ENCODE data around the gene MYO9B.
A peak's percentile ranks its signal among the peaks of the same experiment; 100 is the strongest.

The MYO9B gene

DNA sequence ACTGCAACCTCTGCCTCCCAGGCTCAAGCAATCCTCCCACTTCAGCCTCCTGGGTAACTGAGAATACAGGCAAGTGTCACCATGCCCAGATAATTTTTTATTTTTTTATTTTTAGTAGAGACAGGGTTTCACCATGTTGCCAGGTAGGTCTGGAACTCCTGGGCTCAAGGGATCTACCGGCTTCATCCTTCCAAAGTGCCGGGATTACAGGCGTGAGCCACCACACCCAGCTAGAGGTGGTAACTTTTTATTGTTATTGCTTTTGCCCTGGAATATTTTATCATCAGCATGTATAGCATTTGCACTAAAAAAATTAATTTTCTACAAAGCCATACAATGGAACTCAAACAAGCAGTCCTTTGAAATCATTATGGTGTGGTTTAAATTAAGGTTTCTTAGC is 14.4 kb upstream of the MYO9B start:
- Histone ChIP-seq H3K27me3 (ENCODE audit: control insufficient read depth, insufficient read depth, low read length) (no peaks in the 10 kb centered on the region), H3K4me3 (ENCODE audit: low read depth, low read length) (no peak overlapping the region), H3K9me3 (ENCODE audit: control insufficient read depth, insufficient read depth, low read length) (peaks cover 16% of the 10 kb centered on the region), H3K4me1 (ENCODE audit: control insufficient read depth, insufficient read depth, low read length) (no peaks in the 10 kb centered on the region), H3K9ac (ENCODE audit: low read depth, low read length) (no peak overlapping the region), H3K27ac (ENCODE audit: low read depth, low read length) (no peak overlapping the region), H3K36me3 (ENCODE audit: control insufficient read depth, insufficient read depth, low read length) (peaks cover 64% of the 10 kb centered on the region)

DNA sequence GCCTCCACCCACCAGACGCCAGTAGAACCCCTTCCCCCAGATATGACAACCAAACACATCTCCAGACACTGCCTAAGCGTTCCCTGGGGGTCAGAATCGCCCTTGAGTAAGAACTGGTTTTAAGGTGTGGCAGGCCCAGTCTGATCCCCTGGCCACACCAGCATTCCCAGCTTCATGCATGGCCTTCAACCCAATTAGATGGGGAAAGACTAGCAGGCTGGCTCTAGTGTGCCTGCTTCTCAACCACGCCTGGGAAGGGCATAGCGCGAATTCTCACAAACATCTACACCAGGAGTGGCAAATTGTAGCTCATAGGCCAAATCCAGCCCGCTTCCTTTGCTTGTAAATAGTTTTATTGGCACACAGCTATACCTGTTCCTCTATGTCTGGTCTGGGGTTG is 13.9 kb upstream of the MYO9B start:
- Histone ChIP-seq H3K36me3 (ENCODE audit: control insufficient read depth, insufficient read depth, low read length) (peaks cover 66% of the 10 kb centered on the region), H3K4me1 (ENCODE audit: control insufficient read depth, insufficient read depth, low read length) (no peaks in the 10 kb centered on the region), H3K9me3 (ENCODE audit: control insufficient read depth, insufficient read depth, low read length) (peaks cover 16% of the 10 kb centered on the region), H3K4me3 (ENCODE audit: low read depth, low read length) (no peak overlapping the region), H3K9ac (ENCODE audit: low read depth, low read length) (no peak overlapping the region), H3K27ac (ENCODE audit: low read depth, low read length) (no peak overlapping the region), H3K27me3 (ENCODE audit: control insufficient read depth, insufficient read depth, low read length) (no peaks in the 10 kb centered on the region)

DNA sequence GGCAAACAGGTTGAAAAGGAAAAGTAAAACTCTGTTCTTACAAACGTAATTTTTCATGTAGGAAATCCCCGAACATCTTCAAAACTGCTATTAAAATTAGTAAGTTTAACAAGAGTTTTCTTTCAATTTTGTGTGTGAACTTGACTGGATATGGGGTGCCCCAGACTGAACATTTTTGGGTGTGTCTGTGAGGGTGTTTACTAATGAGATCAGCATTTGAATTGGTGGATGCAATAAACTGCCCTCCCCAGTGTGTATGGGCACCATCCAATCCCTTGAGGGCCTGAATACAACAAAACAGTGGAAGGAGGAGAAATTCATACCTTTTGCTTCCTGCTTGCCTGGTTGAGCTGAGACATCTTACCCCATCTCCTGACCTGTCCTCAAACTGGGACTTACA is 12.1 kb upstream of the MYO9B start:
- peaks cover 61% of the 10 kb centered on the region for H3K36me3 ChIP-seq (ENCODE audit: control insufficient read depth, insufficient read depth, low read length)

DNA sequence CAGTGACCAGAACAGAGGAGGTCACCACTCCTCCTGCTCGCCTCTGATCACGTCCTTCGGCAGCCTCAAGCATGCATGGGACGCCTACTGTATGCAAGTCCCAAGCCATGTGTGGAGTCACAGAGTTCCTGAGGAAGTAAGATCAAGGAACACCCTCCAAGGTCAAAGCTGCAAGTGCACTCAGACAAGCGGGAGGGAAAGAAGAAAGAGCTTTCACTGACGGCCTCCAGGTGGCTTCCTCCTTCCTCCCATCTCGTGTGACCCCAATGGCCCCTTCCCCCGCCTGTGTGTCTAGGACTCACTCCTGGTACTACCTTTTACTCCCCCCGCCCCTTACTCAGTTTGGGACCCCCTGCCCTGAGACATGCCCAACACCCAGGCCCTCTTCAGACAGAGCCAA is 6.4 kb upstream of the MYO9B start:
- Histone ChIP-seq H3K27me3 (ENCODE audit: control insufficient read depth, insufficient read depth, low read length) (no peaks in the 10 kb centered on the region), H3K4me1 (ENCODE audit: control insufficient read depth, insufficient read depth, low read length) (peaks cover 12% of the 10 kb centered on the region), H3K4me3 (ENCODE audit: low read depth, low read length) (no peak overlapping the region), H3K9me3 (ENCODE audit: control insufficient read depth, insufficient read depth, low read length) (no peaks in the 10 kb centered on the region), H3K27ac (ENCODE audit: low read depth, low read length) (no peak overlapping the region), H3K9ac (ENCODE audit: low read depth, low read length) (no peak overlapping the region), H3K36me3 (ENCODE audit: control insufficient read depth, insufficient read depth, low read length) (peaks cover 56% of the 10 kb centered on the region)

More for the DNA sequence above, 12.1 kb upstream of the MYO9B start:
- Histone ChIP-seq H3K27me3 (ENCODE audit: control insufficient read depth, insufficient read depth, low read length) (no peaks in the 10 kb centered on the region), H3K27ac (ENCODE audit: low read depth, low read length) (no peak overlapping the region), H3K4me1 (ENCODE audit: control insufficient read depth, insufficient read depth, low read length) (peaks cover 3% of the 10 kb centered on the region; the same call in 1 of the 2 replicates), H3K9ac (ENCODE audit: low read depth, low read length) (no peak overlapping the region), H3K9me3 (ENCODE audit: control insufficient read depth, insufficient read depth, low read length) (peaks cover 12% of the 10 kb centered on the region), H3K4me3 (ENCODE audit: low read depth, low read length) (no peak overlapping the region)

DNA sequence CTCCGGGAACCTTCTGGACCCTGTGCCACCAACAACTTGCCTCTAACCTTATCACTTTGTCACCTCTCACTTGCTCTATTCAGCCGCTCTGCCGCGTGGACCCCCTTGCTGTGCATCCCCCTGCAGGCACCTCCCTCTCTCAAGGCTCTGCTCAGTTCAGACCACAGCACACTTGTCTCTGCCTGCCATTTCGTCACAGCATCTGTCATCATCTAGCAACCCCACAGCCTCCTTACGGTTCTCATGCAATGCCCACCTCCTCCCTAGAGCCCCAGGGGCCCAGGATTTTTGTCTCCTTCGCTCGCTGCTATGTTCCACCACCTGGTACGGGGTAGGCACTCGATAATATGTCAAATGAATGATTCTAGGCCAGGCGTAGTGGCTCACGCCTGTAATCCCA is 5.2 kb upstream of the MYO9B start:
- Histone ChIP-seq H3K4me3 (ENCODE audit: low read depth, low read length) (no peak overlapping the region), H3K36me3 (ENCODE audit: control insufficient read depth, insufficient read depth, low read length) (peaks cover 54% of the 10 kb centered on the region), H3K9ac (ENCODE audit: low read depth, low read length) (no peak overlapping the region), H3K4me1 (ENCODE audit: control insufficient read depth, insufficient read depth, low read length) (peaks cover 17% of the 10 kb centered on the region), H3K27ac (ENCODE audit: low read depth, low read length) (no peak overlapping the region), H3K27me3 (ENCODE audit: control insufficient read depth, insufficient read depth, low read length) (no peaks in the 10 kb centered on the region), H3K9me3 (ENCODE audit: control insufficient read depth, insufficient read depth, low read length) (no peaks in the 10 kb centered on the region)

DNA sequence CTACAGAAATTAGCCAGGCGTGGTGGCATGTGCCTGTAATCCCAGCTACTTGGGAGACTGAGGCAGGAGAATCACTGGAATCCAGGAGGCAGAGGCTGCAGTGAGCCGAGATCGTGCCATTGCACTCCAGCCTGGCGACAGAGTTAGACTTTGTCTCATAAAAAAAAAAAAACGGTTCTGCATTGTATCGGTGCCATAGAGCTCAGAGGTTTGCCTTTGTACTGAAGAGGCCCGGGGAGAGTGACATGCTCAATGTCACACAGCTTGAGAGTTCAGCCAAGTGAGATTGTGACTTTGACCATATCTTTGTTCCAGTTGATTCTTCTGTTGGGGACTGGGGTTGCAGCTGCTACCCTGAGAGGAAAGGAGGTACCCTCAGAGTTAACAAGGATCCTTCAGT is 4.7 kb upstream of the MYO9B start:
- peaks cover 17% of the 10 kb centered on the region for H3K4me1 ChIP-seq (ENCODE audit: control insufficient read depth, insufficient read depth, low read length)
- H3K9me3 ChIP-seq (ENCODE audit: control insufficient read depth, insufficient read depth, low read length), result no peaks in the 10 kb centered on the region
- H3K4me3 ChIP-seq (ENCODE audit: low read depth, low read length), result no peak overlapping the region
- no peaks in the 10 kb centered on the region for H3K27me3 ChIP-seq (ENCODE audit: control insufficient read depth, insufficient read depth, low read length)
- no peak overlapping the region for H3K27ac ChIP-seq (ENCODE audit: low read depth, low read length)
- peaks cover 54% of the 10 kb centered on the region for H3K36me3 ChIP-seq (ENCODE audit: control insufficient read depth, insufficient read depth, low read length)
- no peak overlapping the region for H3K9ac ChIP-seq (ENCODE audit: low read depth, low read length)

DNA sequence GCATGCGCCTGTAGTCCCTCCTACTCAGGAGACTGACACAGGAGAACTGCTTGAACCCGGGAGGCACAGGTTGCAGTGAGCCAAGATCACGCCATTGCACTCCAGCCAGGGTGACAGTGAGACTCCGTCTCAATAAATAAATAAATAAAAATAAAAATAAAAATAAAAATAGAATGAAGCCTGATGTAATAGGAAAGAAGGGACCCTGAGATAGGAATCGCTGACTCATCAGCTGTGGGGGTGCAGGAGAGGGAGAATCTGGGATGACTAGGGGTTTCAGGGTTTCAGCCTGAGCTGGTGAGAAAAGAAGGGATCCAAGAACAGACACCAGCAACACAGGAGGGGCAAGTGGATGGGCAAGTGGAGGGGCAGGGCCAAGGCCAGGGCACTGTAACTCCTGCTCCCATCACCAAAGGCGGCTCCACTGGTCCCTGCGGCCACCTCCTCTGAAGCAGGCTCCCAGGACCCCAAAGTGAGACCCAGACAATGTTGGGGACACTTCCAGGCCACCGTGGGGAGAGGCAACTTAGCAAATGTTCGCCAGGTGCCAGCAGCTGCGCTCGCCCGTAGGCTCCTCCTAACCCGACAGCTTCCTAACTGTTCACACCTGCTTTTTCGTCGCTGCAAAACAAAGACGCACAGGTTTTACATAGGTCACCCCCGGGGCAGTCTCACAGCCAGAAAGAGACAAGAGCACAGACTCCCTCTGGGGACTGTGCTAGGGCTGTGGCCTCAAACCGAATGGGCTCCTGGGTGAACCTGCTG is 1.5 kb upstream of the MYO9B start:
- Histone ChIP-seq H3K9ac (ENCODE audit: low read depth, low read length) (no peak overlapping the region), H3K36me3 (ENCODE audit: control insufficient read depth, insufficient read depth, low read length) (peaks cover 32% of the 10 kb centered on the region), H3K9me3 (ENCODE audit: control insufficient read depth, insufficient read depth, low read length) (no peaks in the 10 kb centered on the region), H3K4me1 (ENCODE audit: control insufficient read depth, insufficient read depth, low read length) (peaks cover 14% of the 10 kb centered on the region; the same call in 1 of the 2 replicates), H3K4me3 (ENCODE audit: low read depth, low read length) (peak overlapping the region; percentile 83), H3K27ac (ENCODE audit: low read depth, low read length) (peak overlapping the region; percentile 96), H3K27me3 (ENCODE audit: control insufficient read depth, insufficient read depth, low read length) (no peaks in the 10 kb centered on the region)

DNA sequence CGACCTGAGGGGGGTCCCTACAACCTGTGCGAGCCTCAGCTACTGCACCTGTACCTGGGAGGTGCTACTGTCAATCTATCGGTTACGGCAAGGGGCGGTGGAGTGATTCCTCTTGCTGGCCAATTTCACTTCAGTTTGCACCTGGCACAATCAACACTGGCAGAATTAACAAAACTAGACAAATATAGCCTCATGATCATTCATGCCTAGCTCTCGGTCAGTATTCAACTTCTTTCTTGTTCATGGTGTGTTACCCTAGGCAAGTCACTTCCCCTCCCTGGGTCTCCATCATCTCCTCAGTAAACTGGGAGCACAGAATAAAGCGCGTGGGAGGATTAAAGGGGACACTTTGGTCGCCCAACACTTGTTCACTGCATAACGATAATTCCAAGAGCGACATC is 943 bp upstream of the MYO9B start:
- peak overlapping the region; percentile 96 for H3K27ac ChIP-seq (ENCODE audit: low read depth, low read length)
- peak overlapping the region; percentile 83 for H3K4me3 ChIP-seq (ENCODE audit: low read depth, low read length)
- peaks cover 29% of the 10 kb centered on the region for H3K36me3 ChIP-seq (ENCODE audit: control insufficient read depth, insufficient read depth, low read length)

DNA sequence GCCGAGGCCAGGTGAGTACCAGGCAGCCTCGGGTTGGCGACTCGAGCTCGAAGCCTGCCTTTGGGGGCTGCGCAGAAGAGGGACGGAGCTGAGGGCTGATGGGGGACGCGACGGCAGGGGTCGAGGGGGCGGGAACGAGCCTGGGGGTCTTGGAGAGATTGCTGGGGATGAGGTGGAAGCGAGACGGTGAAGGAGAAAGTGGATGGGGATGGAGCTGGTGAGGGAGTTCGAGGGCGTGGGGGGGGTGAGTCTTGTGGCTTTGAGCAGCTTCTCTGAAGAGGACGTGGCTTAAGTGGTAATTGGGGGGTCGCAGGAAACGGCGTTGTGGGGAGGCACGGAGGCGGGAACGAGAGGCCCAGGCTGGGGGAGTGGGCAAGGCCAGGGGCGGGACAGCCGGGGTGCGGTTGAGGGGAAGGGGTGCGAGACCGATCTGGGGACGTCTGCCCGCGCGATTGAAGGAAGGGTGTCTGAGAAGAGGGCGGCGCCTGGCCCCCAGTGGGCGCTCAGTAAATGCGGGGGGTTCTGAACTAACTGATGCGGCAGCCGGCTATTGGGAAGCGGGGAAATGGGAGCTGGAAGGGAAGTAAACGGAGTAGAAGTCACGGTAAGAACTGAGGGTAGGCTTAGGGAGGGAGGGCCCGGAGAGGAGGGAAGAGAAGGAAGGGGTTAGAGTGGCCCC is 426 bp downstream of the MYO9B start:
- peaks cover 18% of the 10 kb centered on the region; the same call in 1 of the 2 replicates for H3K4me1 ChIP-seq (ENCODE audit: control insufficient read depth, insufficient read depth, low read length)
- H3K9ac ChIP-seq (ENCODE audit: low read depth, low read length), result peak overlapping the region; percentile 49
- no peaks in the 10 kb centered on the region for H3K27me3 ChIP-seq (ENCODE audit: control insufficient read depth, insufficient read depth, low read length)
- no peaks in the 10 kb centered on the region for H3K9me3 ChIP-seq (ENCODE audit: control insufficient read depth, insufficient read depth, low read length)
- H3K4me3 ChIP-seq (ENCODE audit: low read depth, low read length), result peak overlapping the region; percentile 92
- peaks cover 20% of the 10 kb centered on the region for H3K36me3 ChIP-seq (ENCODE audit: control insufficient read depth, insufficient read depth, low read length)
- H3K27ac ChIP-seq (ENCODE audit: low read depth, low read length), result peak overlapping the region; percentile 57

More for the DNA sequence above, 943 bp upstream of the MYO9B start:
- H3K9me3 ChIP-seq (ENCODE audit: control insufficient read depth, insufficient read depth, low read length), result no peaks in the 10 kb centered on the region
- peaks cover 19% of the 10 kb centered on the region; the same call in 1 of the 2 replicates for H3K4me1 ChIP-seq (ENCODE audit: control insufficient read depth, insufficient read depth, low read length)
- peak overlapping the region; percentile 90 for H3K9ac ChIP-seq (ENCODE audit: low read depth, low read length)
- H3K27me3 ChIP-seq (ENCODE audit: control insufficient read depth, insufficient read depth, low read length), result no peaks in the 10 kb centered on the region

DNA sequence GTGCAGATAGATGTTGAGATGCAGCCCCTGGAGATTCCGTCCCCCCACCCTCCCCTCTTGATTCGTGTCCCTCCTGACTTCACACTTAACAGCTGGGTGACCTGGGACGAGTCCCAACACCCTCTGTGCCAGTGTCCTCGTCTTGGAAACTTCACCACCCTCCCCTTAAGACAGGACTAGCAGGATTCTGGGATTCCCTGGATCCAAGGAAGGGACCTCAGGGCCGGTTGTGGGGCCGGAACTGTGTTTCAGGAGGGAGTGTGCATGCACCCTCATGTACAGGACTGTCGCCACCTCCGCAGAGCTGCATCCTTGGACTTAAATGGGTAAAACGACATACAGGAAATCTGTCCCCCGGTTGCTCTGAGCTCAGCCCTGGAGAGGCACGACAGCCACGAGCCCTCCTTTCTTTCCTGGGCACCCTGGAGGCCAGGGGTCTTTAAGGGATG is 990 bp downstream of the MYO9B start:
- H3K9ac ChIP-seq (ENCODE audit: low read depth, low read length), result 0 out of 2 replicates have a peak overlapping the region, but pooled peaks have one; percentile 49
- H3K27me3 ChIP-seq (ENCODE audit: control insufficient read depth, insufficient read depth, low read length), result no peaks in the 10 kb centered on the region
- H3K27ac ChIP-seq (ENCODE audit: low read depth, low read length), result peak overlapping the region; percentile 57
- H3K4me1 ChIP-seq (ENCODE audit: control insufficient read depth, insufficient read depth, low read length), result peaks cover 18% of the 10 kb centered on the region; the same call in 1 of the 2 replicates
- peaks cover 15% of the 10 kb centered on the region for H3K36me3 ChIP-seq (ENCODE audit: control insufficient read depth, insufficient read depth, low read length)
- peak overlapping the region; percentile 92 for H3K4me3 ChIP-seq (ENCODE audit: low read depth, low read length)
- no peaks in the 10 kb centered on the region for H3K9me3 ChIP-seq (ENCODE audit: control insufficient read depth, insufficient read depth, low read length)

DNA sequence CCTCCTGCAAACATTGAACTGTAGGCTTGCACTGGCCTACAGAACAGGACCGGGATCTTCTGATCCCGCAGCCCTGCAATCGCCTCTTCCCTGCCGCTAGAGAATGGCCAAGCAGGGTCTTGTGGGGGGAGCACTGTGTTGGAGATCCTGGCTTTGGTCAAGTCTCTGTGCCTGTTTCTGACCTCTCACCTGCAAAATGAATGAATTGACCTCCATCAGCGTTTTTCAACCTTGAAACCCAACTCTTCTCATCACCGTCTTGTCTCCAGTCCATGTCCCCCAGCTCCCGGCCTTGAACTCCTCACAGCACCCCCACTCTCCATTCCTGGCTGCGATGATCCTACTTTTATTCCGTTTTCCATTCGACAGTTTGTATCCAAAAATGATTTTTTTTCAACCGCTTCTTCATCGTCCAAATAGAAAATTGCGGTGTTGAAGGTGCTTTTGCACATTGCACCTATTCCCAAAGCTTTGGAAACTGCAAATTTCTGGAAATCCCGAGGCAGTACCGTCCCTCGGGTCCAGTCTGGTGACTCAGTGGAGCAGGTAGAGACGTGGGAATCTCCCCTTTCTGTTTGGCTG is 2.0 kb downstream of the MYO9B start:
- Histone ChIP-seq H3K27me3 (ENCODE audit: control insufficient read depth, insufficient read depth, low read length) (no peaks in the 10 kb centered on the region), H3K4me1 (ENCODE audit: control insufficient read depth, insufficient read depth, low read length) (peaks cover 18% of the 10 kb centered on the region; the same call in 1 of the 2 replicates), H3K27ac (ENCODE audit: low read depth, low read length) (no peak overlapping the region), H3K36me3 (ENCODE audit: control insufficient read depth, insufficient read depth, low read length) (peaks cover 7% of the 10 kb centered on the region), H3K9me3 (ENCODE audit: control insufficient read depth, insufficient read depth, low read length) (no peaks in the 10 kb centered on the region), H3K9ac (ENCODE audit: low read depth, low read length) (no peak overlapping the region), H3K4me3 (ENCODE audit: low read depth, low read length) (no peak overlapping the region)
